NOMO-1 (cell line): ENCODE measurements around the gene TEX10.
"Not testable (repeated sequence)": the region's sequence is repeated elsewhere in the genome, so short reads cannot be mapped to it uniquely, and the experiment has no call there.

Experiments used
- DNase-seq, 2 experiments: peaks; one replicate each; lab custom pipeline; 2025; ENCODE audit not compliant: unreplicated experiment in 2 of 2; lab: John Stamatoyannopoulos, UW

Gene TEX10

GRCh38 chr9:100351508-100351907 is 1.2 kb downstream of the TEX10 start:
- DNase-seq = no peak

- no peak for DNase-seq
Measured at GRCh38 chr9:100350188-100350587, 2.6 kb downstream of the TEX10 start.

GRCh38 chr9:100346836-100347235 is 5.9 kb downstream of the TEX10 start:
- no peak for DNase-seq

GRCh38 chr9:100341889-100342288 is 10.9 kb downstream of the TEX10 start:
- DNase-seq = no peak

- DNase-seq = no peak
Measured at GRCh38 chr9:100340224-100340623, 12.5 kb downstream of the TEX10 start.

GRCh38 chr9:100338736-100339135 is 14.0 kb downstream of the TEX10 start:
- not testable (repeated sequence) for DNase-seq

GRCh38 chr9:100324594-100325200 is 28.0 kb downstream of the TEX10 start:
- DNase-seq = peak in 1 of 2 experiments; percentile 49

- DNase-seq = peak in 1 of 2 experiments; percentile 6
Measured at GRCh38 chr9:100322954-100323536, 29.7 kb downstream of the TEX10 start.

GRCh38 chr9:100317706-100318105 is 35.0 kb downstream of the TEX10 start:
- DNase-seq = no peak

- DNase-seq = no peak
Measured at GRCh38 chr9:100315561-100315960, 37.2 kb downstream of the TEX10 start.

- no peak for DNase-seq
Measured at GRCh38 chr9:100309992-100310391, 42.8 kb downstream of the TEX10 start.

- no peak for DNase-seq
Measured at GRCh38 chr9:100308965-100309564, 43.7 kb downstream of the TEX10 start.

GRCh38 chr9:100307080-100307479 is 45.7 kb downstream of the TEX10 start:
- no peak for DNase-seq

GRCh38 chr9:100306283-100306682 is 46.5 kb downstream of the TEX10 start:
- no peak for DNase-seq

GRCh38 chr9:100303747-100304146 is 49.0 kb downstream of the TEX10 start:
- no peak for DNase-seq

GRCh38 chr9:100298378-100298777 is 54.4 kb downstream of the TEX10 start:
- no peak for DNase-seq

- no peak for DNase-seq
Measured at GRCh38 chr9:100296407-100296806, 56.3 kb downstream of the TEX10 start.

GRCh38 chr9:100295240-100295639 is 57.5 kb downstream of the TEX10 start:
- no peak for DNase-seq

- no peak for DNase-seq
Measured at GRCh38 chr9:100294806-100295205, 57.9 kb downstream of the TEX10 start.

GRCh38 chr9:100294341-100294740 is 58.4 kb downstream of the TEX10 start:
- DNase-seq = no peak

GRCh38 chr9:100292414-100292813 is 60.3 kb downstream of the TEX10 start:
- no peak for DNase-seq

GRCh38 chr9:100290714-100291113 is 62.0 kb downstream of the TEX10 start:
- DNase-seq = no peak
